ENCODE measurements around the gene GCG. TPM values are rescaled to one million over a fixed set of nuclear protein-coding genes. Genes with fewer than 3 reads are reported as not detected.

Gene GCG
- total RNA-seq, 2 donors from 2014 or later = 1.6 TPM; not detected in 1

DNA sequence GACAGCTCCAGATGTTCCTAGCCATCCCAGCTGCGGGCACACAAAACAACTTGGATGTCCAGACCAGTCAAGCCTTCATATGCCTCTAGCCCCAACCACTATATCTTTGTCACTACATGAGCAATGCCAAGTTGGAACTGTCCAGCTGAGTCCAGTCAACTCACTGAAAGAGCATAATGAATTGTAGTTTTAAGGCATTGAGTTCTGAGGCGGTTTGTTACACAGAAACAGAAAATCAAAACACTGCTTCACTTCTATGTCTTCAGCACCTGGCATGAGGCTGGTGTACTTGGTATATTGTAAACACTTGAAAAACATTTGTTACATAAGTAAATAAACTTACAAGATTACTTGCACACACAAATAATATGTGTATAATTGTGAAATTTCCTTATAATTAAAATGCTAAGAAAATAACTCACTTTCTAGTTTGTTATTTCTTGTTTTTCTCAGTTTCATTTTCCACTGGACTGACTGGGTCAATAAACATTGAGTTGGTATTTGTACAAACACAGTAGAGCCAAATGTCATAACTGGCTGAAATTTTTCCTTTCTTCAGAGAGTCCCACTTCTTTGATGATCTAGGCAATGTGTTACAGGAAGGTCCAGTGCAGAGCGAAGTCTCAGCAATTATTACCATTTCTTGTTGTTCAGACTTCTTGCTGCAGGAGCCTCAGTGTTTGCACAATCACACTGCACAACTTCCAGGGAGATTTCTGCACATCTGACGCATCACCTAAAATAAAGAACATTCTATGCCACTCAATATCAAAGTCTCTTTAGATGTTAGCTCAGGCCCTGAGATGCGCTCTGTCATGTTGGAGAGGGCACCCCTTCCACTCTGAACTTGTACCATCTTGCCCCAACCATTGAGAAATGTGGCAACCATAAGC lies 39.8 kb downstream of the GCG start:
- no peaks in the 10 kb centered on the region for H3K27me3 ChIP-seq (replicated peaks; ENCODE audit: insufficient read depth)
- no peaks in the 10 kb centered on the region for H3K4me1 ChIP-seq (replicated peaks)
- DNase-seq (ENCODE audit: low spot score) = no peak
- no peak overlapping the region for H3K27ac ChIP-seq
- no peak for TF ChIP-seq POLR2A (IDR thresholded peaks at IDR 0.05)
- TF ChIP-seq POLR2AphosphoS5 (IDR thresholded peaks at IDR 0.05) = no peak
- TF ChIP-seq, protein P1, sequence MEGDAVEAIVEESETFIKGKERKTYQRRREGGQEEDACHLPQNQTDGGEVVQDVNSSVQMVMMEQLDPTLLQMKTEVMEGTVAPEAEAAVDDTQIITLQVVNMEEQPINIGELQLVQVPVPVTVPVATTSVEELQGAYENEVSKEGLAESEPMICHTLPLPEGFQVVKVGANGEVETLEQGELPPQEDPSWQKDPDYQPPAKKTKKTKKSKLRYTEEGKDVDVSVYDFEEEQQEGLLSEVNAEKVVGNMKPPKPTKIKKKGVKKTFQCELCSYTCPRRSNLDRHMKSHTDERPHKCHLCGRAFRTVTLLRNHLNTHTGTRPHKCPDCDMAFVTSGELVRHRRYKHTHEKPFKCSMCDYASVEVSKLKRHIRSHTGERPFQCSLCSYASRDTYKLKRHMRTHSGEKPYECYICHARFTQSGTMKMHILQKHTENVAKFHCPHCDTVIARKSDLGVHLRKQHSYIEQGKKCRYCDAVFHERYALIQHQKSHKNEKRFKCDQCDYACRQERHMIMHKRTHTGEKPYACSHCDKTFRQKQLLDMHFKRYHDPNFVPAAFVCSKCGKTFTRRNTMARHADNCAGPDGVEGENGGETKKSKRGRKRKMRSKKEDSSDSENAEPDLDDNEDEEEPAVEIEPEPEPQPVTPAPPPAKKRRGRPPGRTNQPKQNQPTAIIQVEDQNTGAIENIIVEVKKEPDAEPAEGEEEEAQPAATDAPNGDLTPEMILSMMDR (IDR thresholded peaks at IDR 0.05) = no peak
- no peaks in the 10 kb centered on the region for H3K9me3 ChIP-seq
- H3K36me3 ChIP-seq = no peaks in the 10 kb centered on the region
- no peak overlapping the region for H3K4me3 ChIP-seq
- intact Hi-C loops (cut with DNase I) = no loop called here
- WGBS = 81% methylated on average over 5 of the region's 5 CpGs

DNA sequence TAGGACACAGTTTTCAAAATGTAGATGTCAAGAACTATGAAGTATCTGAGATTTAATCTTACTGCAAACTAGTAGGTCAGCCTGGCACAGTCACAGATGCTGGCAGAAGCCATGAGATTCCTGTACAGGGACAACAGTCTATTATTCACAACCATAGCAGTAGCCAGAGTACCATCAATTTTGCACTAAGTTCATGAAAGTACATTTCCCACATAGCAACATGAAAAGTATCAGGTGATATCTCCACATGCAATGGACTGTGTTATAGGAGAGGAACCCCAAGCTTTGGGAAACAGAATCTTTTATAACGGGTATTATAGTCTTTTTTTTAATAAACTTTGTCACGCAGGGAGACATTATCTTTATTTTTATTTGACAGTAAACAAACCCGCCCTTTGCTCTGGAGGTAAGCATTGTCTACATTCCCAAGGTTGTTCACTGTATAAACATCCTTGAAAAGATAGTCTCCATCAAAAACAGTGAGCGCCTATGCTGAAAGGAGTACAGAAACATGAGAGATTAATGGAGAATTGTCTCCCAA lies 44.6 kb downstream of the GCG start:
- 50% methylated on average over 4 of the region's 4 CpGs for WGBS
- Histone ChIP-seq H3K4me1 (replicated peaks) (no peaks in the 10 kb centered on the region), H3K9me3 (no peaks in the 10 kb centered on the region), H3K27me3 (replicated peaks; ENCODE audit: insufficient read depth) (no peaks in the 10 kb centered on the region), H3K4me3 (no peak overlapping the region), H3K36me3 (no peaks in the 10 kb centered on the region), H3K27ac (no peak overlapping the region)
- no peak for DNase-seq (ENCODE audit: low spot score)
- intact Hi-C loops (cut with DNase I) = no loop called here
- TF ChIP-seq POLR2AphosphoS5 (IDR thresholded peaks at IDR 0.05) (peak; percentile 4), POLR2A (IDR thresholded peaks at IDR 0.05) (no peak)
- TF ChIP-seq, protein P1 (IDR thresholded peaks at IDR 0.05) = no peak

DNA sequence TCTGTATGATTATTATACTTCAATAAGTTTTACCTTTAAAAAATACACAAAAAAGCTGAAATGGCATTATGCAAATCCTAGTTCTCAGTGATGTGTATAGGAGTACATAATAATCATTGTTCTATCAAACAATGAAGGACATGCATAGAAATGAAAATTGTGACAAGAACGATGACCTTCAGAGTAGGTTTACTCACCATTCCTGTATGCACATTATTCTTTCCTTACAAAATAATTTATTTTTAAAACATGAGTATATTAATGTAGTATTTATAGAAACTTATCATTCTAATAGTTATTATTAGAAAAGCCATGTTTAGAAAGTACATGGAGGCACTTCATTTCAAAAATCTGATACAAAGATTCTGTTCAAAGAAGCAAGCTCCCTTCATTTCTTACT lies 45.3 kb downstream of the GCG start:
- Histone ChIP-seq H3K36me3 (no peaks in the 10 kb centered on the region), H3K27ac (no peak overlapping the region), H3K4me3 (no peak overlapping the region), H3K4me1 (replicated peaks) (no peaks in the 10 kb centered on the region), H3K27me3 (replicated peaks; ENCODE audit: insufficient read depth) (no peaks in the 10 kb centered on the region), H3K9me3 (no peaks in the 10 kb centered on the region)
- TF ChIP-seq POLR2AphosphoS5 (IDR thresholded peaks at IDR 0.05) (no peak), POLR2A (IDR thresholded peaks at IDR 0.05) (no peak)
- TF ChIP-seq, protein P1 (IDR thresholded peaks at IDR 0.05) = no peak
- intact Hi-C loops (cut with DNase I) = no loop called here
- 86% methylated on average over 1 of the region's 1 CpG for WGBS
- DNase-seq (ENCODE audit: low spot score) = no peak

DNA sequence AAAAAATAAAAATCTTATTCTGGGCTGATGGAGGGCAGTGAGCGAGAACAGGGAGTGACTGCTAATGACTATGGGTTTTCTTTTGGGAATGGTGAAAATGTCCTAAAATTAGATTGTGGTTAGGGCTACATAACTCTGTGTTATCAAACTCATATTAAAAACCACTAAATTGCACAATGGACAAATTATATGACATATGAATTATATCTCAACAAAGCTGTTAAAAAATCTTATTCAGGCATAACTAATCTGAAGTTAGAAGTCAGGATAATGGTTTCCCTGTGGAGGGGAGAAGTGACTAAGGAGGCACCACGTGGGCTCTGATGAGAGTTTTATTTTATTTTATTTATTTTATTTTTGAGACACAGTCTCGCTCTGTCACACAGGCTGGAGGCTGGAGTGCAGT lies 45.9 kb downstream of the GCG start:
- WGBS = 71% methylated on average over 3 of the region's 3 CpGs
- H3K4me3 ChIP-seq = no peak overlapping the region
- intact Hi-C loops (cut with DNase I) = no loop called here
- no peaks in the 10 kb centered on the region for H3K27me3 ChIP-seq (replicated peaks; ENCODE audit: insufficient read depth)
- no peaks in the 10 kb centered on the region for H3K36me3 ChIP-seq
- H3K27ac ChIP-seq = no peak overlapping the region
- no peaks in the 10 kb centered on the region for H3K9me3 ChIP-seq
- TF ChIP-seq POLR2A (IDR thresholded peaks at IDR 0.05) (no peak), POLR2AphosphoS5 (IDR thresholded peaks at IDR 0.05) (no peak)
- no peak for DNase-seq (ENCODE audit: low spot score)
- no peaks in the 10 kb centered on the region for H3K4me1 ChIP-seq (replicated peaks)

DNA sequence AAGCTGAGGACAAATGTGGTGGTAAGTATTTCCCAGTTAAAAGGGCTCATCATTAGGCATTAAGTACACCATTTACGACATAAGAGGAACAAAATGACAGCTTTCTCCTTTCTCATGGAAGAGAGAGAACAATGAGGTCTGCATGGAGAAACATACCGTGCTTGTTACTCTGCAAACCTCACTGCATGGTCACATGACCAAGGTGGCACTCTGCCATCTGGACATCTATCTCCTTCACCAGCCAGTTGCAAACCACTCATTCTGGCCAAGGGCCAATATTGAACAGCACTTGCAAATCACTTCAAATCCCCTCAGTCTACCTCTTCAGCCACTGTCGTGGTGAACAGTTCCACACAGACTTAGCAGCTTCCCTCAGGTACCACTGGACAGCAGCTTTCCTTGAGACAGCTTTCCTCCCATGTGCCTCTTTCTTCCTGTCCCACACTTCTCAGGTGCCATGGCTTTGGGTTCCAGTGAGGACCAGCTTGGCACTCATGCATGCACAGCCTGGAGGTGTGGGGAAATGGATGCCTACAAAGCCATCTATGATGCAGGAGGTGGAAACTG lies 48.5 kb downstream of the GCG start:
- H3K4me3 ChIP-seq = no peak overlapping the region
- DNase-seq (ENCODE audit: low spot score) = no peak

More for the DNA sequence above, 48.5 kb downstream of the GCG start:
- intact Hi-C loops (cut with DNase I) = no loop called here
- Histone ChIP-seq H3K27me3 (replicated peaks; ENCODE audit: insufficient read depth) (no peaks in the 10 kb centered on the region), H3K9me3 (no peaks in the 10 kb centered on the region), H3K36me3 (no peaks in the 10 kb centered on the region), H3K27ac (no peak overlapping the region), H3K4me1 (replicated peaks) (no peaks in the 10 kb centered on the region)
- 44% methylated on average over 3 of the region's 3 CpGs for WGBS
- TF ChIP-seq, protein P1 (IDR thresholded peaks at IDR 0.05) = no peak
- TF ChIP-seq POLR2A (IDR thresholded peaks at IDR 0.05) (no peak), POLR2AphosphoS5 (IDR thresholded peaks at IDR 0.05) (no peak)
